GM12865 (cell line): ENCODE measurements around the gene KDM8.

ENCODE experiments used
- DNase-seq: peaks from one replicate; pipeline ENCODE4 v3.0.0; 2010; ENCODE audit warnings: low read depth
- H3K4me3 ChIP-seq: 2 replicates; pipeline ENCODE4 v1.5.1; 2011; ENCODE audit warnings: mild to moderate bottlenecking, low read depth, low read length, control low read depth
- TF ChIP-seq, protein P1 (sequence below): IDR thresholded peaks from 2 replicates; pipeline ENCODE4 v1.5.1; 2011; ENCODE audit warnings: low read length, control low read depth, low read depth, inconsistent platforms; ENCODE audit not compliant: insufficient read depth; ENCODE audit errors: missing control alignments

KDM8 gene

DNA sequence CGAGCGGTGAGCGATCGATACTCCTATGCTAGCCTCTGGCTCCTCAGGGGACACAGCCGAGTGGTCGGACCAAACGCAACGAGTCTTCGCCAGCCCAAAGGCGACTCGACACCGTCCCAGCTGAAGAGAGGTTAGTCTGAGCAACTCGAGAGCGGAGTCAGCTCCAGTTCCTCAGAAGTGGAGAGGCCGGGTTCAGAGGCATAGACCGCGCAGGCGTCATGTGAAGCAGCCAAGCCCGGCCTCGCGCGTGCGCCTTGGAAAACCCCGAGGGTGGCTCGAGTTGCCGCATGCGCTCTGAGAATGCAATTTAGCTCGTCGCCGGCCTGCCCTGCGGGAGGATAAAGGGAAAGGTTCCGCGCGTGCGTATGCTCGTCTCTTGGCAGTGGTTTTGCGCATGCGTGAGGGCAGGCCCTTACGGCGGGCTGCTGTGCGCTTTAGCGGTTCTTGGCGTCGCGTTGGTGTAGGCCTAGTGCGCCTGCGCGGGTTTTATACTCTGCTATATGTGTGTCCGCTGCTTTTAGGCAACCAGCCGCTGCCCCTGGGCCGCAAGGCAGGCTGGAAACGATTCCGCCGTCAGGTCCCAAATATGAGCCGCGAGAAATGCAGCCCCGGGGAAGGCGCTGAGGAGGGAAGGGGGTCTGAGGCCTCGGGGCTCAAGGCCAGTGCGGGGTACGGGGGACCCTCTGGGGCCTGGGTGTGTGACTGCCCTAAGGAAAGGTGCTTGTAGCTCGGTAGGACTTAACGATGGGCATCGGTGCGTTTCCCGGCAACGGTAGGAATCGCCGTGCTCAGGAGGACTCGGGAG lies at the start of gene KDM8:
KDM8 (plus strand) TSS at position 20 of the 805 bp plus-strand sequence. CDS start 6,598 bp downstream, outside the sequence.
- H3K4me3 ChIP-seq: peak within 1 kb of the TSS; percentile 78
- DNase-seq: peak; percentile 100
- TF ChIP-seq, protein P1, sequence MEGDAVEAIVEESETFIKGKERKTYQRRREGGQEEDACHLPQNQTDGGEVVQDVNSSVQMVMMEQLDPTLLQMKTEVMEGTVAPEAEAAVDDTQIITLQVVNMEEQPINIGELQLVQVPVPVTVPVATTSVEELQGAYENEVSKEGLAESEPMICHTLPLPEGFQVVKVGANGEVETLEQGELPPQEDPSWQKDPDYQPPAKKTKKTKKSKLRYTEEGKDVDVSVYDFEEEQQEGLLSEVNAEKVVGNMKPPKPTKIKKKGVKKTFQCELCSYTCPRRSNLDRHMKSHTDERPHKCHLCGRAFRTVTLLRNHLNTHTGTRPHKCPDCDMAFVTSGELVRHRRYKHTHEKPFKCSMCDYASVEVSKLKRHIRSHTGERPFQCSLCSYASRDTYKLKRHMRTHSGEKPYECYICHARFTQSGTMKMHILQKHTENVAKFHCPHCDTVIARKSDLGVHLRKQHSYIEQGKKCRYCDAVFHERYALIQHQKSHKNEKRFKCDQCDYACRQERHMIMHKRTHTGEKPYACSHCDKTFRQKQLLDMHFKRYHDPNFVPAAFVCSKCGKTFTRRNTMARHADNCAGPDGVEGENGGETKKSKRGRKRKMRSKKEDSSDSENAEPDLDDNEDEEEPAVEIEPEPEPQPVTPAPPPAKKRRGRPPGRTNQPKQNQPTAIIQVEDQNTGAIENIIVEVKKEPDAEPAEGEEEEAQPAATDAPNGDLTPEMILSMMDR: no peak

DNA sequence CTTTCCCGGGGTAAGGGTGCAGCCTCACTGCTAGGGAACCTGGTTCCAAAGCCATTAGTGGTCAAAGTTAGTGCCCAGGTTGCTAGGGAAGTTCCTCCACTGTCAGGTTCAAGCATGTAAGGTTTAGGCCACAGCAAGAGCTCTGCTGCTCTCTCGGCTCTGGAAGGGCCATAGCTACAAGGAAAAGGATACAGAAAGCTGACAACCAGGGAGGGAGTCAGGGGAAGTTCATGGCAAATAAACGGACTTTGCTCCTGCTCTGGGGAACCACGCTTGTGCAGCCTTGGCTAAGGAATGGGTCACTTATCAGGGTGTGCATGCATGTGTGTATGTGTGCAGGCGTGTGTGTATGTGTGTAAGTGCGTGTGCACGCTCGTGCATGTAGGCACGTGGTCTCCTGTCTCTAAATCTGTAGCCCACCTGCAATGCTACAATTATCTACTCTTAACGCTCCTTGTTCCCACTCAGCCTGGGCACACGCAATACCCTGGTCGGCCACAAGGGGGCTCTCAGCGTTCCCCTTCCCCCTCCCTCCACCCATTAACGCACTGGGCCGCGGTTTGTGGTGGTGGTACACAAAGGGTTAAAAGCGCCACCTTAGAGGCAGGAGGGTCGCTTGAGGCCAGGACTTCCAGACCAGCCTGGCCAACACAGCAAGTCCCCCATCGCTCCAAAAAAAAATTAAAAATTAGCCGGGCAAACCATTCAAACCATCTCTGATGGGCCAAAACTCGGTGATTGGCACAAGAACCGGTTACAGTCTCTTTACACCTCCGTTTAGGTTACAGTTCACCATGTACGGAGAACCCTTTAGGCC lies 48.4 kb upstream of the KDM8 start:
- DNase-seq: peak; percentile 54
- H3K4me3 ChIP-seq: no peak overlapping the region
- TF ChIP-seq, protein P1: peak; percentile 99

DNA sequence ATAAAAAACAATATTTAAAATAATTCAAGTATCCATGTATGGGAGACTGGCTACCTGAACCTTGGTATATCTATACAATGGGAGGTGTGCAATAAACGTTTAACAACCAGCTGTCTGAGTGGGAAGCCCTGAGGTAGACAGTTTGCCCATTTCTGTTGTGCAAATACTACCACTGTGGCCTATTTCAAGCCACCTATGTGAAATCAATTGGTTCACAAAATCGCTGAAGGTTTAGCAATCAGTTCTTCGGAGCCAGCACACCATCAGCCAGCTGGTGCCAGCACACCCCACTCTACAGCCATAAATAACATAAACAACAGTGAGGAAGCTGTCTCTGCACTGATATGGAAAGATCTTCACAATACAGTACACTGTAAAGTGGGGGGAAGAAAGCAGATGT lies 46.7 kb upstream of the KDM8 start:
- no peak overlapping the region for H3K4me3 ChIP-seq
- TF ChIP-seq, protein P1: no peak
- no peak for DNase-seq

- no peak overlapping the region for H3K4me3 ChIP-seq
- TF ChIP-seq, protein P1: no peak
- no peak for DNase-seq
Observed at GRCh38 chr16:27161398-27161797, 41.9 kb upstream of the KDM8 start.

DNA sequence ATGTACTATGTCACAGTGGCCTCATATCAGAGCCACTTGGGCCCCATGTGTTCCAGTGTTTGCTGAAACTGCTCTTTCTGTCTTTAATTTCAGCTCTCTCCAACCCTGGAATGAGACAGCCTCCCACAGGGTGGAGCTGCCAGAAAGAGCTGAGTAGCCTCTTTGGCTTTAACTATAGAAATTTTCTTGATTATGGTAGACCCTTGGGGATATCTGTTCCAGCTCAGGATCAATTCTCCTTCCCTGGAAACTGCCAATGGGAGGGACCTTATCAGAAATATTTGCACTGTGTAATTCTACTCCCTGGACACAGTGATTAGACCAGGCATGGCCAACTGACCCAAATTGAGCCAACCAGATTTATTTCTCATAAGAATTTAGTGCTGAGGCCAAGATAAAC lies 39.0 kb upstream of the KDM8 start:
- no peak overlapping the region for H3K4me3 ChIP-seq
- DNase-seq: no peak
- TF ChIP-seq, protein P1: no peak

- no peak for DNase-seq
- TF ChIP-seq, protein P1: no peak
- H3K4me3 ChIP-seq: no peak overlapping the region
Observed at GRCh38 chr16:27165576-27165975, 37.8 kb upstream of the KDM8 start.
